C4-2B (cell line): ENCODE results near the gene ZNF710.

Experiments used
- ZFX ChIP-seq: fragments of 450-650 bp; IDR thresholded peaks from 2 replicates; pipeline ENCODE4 v1.6.1; 2017
- TF ChIP-seq, protein P1 (sequence below): fragments of 450-650 bp; conservative IDR thresholded peaks from 2 replicates; pipeline ENCODE4 v1.5.1; 2017; ENCODE audit warnings: mild to moderate bottlenecking

DNA sequence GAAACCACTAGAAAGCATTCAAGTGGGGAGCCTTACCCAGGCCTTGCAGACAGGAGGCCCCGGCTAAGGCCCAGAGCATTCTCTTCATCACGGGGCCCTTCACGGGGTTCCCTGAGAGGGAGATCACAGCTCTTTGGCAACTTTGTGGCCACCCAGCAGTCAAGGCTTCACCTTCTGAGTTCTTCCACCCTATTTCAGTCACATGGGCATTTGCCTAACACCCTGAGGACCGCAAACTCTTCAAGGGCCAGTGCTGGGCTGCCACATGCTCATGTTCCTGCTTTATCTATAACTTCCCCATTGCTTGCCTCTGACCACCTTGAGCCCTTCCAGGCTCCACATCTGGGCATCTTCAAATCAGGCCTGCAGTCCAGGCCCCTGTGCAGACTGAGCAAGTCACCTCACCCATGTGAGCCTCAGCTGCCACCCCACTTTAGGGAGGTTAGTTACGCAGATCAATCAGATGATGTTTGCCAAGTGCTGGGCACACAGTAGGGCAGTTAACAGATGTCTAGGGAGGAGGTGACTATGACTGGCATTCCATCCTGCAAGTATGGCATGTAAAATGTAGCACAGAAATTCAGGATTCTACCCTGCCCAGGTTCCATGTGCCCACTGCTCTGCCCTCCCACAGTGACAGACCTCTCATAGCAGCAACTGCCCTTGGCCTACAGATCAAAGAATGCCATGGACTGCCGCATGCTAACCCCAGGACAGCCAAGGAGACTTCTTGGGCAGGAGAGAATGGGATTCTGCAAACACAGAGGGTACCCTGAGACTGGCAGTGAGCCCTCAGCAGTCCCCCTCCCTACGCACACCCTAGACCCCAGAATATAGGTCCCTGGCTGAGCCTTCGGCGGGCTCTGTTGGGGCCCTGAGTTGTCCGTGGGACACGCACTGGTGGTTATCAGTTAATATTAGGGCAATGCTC is 37.6 kb upstream of the ZNF710 start:
- TF ChIP-seq, protein P1, sequence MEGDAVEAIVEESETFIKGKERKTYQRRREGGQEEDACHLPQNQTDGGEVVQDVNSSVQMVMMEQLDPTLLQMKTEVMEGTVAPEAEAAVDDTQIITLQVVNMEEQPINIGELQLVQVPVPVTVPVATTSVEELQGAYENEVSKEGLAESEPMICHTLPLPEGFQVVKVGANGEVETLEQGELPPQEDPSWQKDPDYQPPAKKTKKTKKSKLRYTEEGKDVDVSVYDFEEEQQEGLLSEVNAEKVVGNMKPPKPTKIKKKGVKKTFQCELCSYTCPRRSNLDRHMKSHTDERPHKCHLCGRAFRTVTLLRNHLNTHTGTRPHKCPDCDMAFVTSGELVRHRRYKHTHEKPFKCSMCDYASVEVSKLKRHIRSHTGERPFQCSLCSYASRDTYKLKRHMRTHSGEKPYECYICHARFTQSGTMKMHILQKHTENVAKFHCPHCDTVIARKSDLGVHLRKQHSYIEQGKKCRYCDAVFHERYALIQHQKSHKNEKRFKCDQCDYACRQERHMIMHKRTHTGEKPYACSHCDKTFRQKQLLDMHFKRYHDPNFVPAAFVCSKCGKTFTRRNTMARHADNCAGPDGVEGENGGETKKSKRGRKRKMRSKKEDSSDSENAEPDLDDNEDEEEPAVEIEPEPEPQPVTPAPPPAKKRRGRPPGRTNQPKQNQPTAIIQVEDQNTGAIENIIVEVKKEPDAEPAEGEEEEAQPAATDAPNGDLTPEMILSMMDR = no peak
- TF ChIP-seq ZFX = no peak
